K562 (cell line): ENCODE data around the gene FAM53B. TPM values are rescaled to one million over a fixed set of nuclear protein-coding genes. Genes with fewer than 3 reads are reported as not detected.

Experiments
- IRF2 ChIP-seq: sonication (generic); formaldehyde crosslinking; IDR thresholded peaks from 2 replicates; pipeline ENCODE4 v1.8.1; 2022; ENCODE audit warnings: mild to moderate bottlenecking, missing genetic modification reagents
- MCM7 ChIP-seq, 2 experiments: fragments of 450-650 bp; IDR thresholded peaks; 2 replicates each; pipeline ENCODE4 v1.6.1; 2016 to 2018
- ZNF436 ChIP-seq: fragments of 250-450, 450-650 bp; sonication (Bioruptor Pico); formaldehyde crosslinking; IDR thresholded peaks from 2 replicates; pipeline ENCODE4 v1.7.0; 2020; ENCODE audit warnings: mild to moderate bottlenecking
- polyA plus RNA-seq, 8 experiments: library from polyadenylated mRNA; depleted of rRNA in 4 of 8; stranded (reverse) in 5 of 8; unstranded in 3 of 8; fragments of >200 nt; fragmentation: Nextera tagmentation in 2 of 8; fragmentation: Illumina TruSeq in 1 of 8; extraction: Ambion mirVana in 2 of 8; extraction: Trizol in 1 of 8; gene quantifications; 2 replicates each; pipeline versions ENCODE4 v1.2.1 to v1.2.3, GENCODE V29; 2011 to 2014; ENCODE audit warnings: inconsistent platforms in 1 of 8, missing spikeins in 1 of 8
- total RNA-seq, 7 experiments: library from RNA; depleted of rRNA in 6 of 7; stranded (reverse); fragments of >200 nt in 6 of 7; fragmentation: Illumina TruSeq in 2 of 7; extraction: Trizol in 2 of 7; gene quantifications; 2 replicates each; pipeline versions ENCODE4 v1.2.1 to v1.2.3, GENCODE V29; 2011 to 2021; ENCODE audit warnings: low replicate concordance in 1 of 7
- TF ChIP-seq, protein P1 (sequence below): fragments of 450-650 bp; IDR thresholded peaks from 2 replicates; pipeline ENCODE4 v1.6.1; 2016; ENCODE audit warnings: mild to moderate bottlenecking, moderate library complexity
- TF ChIP-seq, protein P2 (sequence below): fragments of 250-450 bp; sonication (Bioruptor Pico); IDR thresholded peaks from 2 replicates; pipeline ENCODE4 v1.4.0; 2020; ENCODE audit warnings: mild to moderate bottlenecking, moderate library complexity
- TF ChIP-seq, protein P3 (sequence below), 2 experiments: fragments of 450-650 bp; conservative IDR thresholded peaks; 2 replicates each; pipeline ENCODE4 v1.6.1; 2017; ENCODE audit warnings: mild to moderate bottlenecking in 2 of 2, moderate library complexity in 2 of 2

FAM53B gene
- total and polyA plus RNA-seq, 9 of the 15 experiments (the other 6 are each of a cell fraction or from before 2014, with no cell fraction given) = 0.03 to 16.5 (median 5.0) TPM

DNA sequence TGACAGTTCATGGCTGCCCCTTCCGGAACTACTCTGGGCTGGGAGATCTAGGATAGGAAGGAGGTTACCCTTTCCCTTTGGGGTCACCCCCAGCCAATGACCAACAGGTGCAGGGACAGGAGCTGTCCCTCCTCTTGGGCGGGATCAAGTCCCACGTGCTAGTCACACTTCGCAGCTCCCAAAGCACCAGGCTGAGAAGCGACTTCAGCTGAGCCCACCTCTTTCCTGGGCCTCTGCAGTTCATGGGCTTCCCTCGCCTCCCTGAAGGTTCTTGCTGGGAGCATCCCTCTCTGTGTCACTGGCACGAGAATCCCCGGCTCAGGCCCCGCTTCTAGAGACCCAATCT is 115.5 kb downstream of the FAM53B start (continued):
- TF ChIP-seq, protein P1, sequence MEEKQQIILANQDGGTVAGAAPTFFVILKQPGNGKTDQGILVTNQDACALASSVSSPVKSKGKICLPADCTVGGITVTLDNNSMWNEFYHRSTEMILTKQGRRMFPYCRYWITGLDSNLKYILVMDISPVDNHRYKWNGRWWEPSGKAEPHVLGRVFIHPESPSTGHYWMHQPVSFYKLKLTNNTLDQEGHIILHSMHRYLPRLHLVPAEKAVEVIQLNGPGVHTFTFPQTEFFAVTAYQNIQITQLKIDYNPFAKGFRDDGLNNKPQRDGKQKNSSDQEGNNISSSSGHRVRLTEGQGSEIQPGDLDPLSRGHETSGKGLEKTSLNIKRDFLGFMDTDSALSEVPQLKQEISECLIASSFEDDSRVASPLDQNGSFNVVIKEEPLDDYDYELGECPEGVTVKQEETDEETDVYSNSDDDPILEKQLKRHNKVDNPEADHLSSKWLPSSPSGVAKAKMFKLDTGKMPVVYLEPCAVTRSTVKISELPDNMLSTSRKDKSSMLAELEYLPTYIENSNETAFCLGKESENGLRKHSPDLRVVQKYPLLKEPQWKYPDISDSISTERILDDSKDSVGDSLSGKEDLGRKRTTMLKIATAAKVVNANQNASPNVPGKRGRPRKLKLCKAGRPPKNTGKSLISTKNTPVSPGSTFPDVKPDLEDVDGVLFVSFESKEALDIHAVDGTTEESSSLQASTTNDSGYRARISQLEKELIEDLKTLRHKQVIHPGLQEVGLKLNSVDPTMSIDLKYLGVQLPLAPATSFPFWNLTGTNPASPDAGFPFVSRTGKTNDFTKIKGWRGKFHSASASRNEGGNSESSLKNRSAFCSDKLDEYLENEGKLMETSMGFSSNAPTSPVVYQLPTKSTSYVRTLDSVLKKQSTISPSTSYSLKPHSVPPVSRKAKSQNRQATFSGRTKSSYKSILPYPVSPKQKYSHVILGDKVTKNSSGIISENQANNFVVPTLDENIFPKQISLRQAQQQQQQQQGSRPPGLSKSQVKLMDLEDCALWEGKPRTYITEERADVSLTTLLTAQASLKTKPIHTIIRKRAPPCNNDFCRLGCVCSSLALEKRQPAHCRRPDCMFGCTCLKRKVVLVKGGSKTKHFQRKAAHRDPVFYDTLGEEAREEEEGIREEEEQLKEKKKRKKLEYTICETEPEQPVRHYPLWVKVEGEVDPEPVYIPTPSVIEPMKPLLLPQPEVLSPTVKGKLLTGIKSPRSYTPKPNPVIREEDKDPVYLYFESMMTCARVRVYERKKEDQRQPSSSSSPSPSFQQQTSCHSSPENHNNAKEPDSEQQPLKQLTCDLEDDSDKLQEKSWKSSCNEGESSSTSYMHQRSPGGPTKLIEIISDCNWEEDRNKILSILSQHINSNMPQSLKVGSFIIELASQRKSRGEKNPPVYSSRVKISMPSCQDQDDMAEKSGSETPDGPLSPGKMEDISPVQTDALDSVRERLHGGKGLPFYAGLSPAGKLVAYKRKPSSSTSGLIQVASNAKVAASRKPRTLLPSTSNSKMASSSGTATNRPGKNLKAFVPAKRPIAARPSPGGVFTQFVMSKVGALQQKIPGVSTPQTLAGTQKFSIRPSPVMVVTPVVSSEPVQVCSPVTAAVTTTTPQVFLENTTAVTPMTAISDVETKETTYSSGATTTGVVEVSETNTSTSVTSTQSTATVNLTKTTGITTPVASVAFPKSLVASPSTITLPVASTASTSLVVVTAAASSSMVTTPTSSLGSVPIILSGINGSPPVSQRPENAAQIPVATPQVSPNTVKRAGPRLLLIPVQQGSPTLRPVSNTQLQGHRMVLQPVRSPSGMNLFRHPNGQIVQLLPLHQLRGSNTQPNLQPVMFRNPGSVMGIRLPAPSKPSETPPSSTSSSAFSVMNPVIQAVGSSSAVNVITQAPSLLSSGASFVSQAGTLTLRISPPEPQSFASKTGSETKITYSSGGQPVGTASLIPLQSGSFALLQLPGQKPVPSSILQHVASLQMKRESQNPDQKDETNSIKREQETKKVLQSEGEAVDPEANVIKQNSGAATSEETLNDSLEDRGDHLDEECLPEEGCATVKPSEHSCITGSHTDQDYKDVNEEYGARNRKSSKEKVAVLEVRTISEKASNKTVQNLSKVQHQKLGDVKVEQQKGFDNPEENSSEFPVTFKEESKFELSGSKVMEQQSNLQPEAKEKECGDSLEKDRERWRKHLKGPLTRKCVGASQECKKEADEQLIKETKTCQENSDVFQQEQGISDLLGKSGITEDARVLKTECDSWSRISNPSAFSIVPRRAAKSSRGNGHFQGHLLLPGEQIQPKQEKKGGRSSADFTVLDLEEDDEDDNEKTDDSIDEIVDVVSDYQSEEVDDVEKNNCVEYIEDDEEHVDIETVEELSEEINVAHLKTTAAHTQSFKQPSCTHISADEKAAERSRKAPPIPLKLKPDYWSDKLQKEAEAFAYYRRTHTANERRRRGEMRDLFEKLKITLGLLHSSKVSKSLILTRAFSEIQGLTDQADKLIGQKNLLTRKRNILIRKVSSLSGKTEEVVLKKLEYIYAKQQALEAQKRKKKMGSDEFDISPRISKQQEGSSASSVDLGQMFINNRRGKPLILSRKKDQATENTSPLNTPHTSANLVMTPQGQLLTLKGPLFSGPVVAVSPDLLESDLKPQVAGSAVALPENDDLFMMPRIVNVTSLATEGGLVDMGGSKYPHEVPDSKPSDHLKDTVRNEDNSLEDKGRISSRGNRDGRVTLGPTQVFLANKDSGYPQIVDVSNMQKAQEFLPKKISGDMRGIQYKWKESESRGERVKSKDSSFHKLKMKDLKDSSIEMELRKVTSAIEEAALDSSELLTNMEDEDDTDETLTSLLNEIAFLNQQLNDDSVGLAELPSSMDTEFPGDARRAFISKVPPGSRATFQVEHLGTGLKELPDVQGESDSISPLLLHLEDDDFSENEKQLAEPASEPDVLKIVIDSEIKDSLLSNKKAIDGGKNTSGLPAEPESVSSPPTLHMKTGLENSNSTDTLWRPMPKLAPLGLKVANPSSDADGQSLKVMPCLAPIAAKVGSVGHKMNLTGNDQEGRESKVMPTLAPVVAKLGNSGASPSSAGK = peak; percentile 81
- TF ChIP-seq, protein P2, sequence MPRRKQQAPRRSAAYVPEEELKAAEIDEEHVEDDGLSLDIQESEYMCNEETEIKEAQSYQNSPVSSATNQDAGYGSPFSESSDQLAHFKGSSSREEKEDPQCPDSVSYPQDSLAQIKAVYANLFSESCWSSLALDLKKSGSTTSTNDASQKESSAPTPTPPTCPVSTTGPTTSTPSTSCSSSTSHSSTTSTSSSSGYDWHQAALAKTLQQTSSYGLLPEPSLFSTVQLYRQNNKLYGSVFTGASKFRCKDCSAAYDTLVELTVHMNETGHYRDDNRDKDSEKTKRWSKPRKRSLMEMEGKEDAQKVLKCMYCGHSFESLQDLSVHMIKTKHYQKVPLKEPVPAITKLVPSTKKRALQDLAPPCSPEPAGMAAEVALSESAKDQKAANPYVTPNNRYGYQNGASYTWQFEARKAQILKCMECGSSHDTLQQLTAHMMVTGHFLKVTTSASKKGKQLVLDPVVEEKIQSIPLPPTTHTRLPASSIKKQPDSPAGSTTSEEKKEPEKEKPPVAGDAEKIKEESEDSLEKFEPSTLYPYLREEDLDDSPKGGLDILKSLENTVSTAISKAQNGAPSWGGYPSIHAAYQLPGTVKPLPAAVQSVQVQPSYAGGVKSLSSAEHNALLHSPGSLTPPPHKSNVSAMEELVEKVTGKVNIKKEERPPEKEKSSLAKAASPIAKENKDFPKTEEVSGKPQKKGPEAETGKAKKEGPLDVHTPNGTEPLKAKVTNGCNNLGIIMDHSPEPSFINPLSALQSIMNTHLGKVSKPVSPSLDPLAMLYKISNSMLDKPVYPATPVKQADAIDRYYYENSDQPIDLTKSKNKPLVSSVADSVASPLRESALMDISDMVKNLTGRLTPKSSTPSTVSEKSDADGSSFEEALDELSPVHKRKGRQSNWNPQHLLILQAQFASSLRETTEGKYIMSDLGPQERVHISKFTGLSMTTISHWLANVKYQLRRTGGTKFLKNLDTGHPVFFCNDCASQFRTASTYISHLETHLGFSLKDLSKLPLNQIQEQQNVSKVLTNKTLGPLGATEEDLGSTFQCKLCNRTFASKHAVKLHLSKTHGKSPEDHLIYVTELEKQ (CRISPR knock-in tag) = no peak
- no peak for TF ChIP-seq ZNF436 (CRISPR knock-in tag)
- TF ChIP-seq MCM7 (IDR thresholded peaks at IDR 0.05) = no peak
- TF ChIP-seq, protein P3, sequence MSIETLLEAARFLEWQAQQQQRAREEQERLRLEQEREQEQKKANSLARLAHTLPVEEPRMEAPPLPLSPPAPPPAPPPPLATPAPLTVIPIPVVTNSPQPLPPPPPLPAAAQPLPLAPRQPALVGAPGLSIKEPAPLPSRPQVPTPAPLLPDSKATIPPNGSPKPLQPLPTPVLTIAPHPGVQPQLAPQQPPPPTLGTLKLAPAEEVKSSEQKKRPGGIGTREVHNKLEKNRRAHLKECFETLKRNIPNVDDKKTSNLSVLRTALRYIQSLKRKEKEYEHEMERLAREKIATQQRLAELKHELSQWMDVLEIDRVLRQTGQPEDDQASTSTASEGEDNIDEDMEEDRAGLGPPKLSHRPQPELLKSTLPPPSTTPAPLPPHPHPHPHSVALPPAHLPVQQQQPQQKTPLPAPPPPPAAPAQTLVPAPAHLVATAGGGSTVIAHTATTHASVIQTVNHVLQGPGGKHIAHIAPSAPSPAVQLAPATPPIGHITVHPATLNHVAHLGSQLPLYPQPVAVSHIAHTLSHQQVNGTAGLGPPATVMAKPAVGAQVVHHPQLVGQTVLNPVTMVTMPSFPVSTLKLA (conservative IDR thresholded peaks at IDR 0.05) = 0 out of 4 replicates have a peak, but pooled peaks of 1 of the 2 experiments have one; percentile 8
- no peak for TF ChIP-seq IRF2
